HepG2 (cell line): ENCODE data around the gene DDIT4. TPM values are rescaled to one million over a fixed set of nuclear protein-coding genes. Genes with fewer than 3 reads are reported as not detected.

Experiments
- ATF2 ChIP-seq: sonication (generic); formaldehyde crosslinking; IDR thresholded peaks from 2 replicates; pipeline ENCODE4 v1.4.0; 2020; ENCODE audit warnings: missing genetic modification reagents
- FOXP4 ChIP-seq: sonication (generic); formaldehyde crosslinking; IDR thresholded peaks from 2 replicates; pipeline ENCODE4 v1.4.0; 2020; ENCODE audit warnings: missing genetic modification reagents
- HDAC2 ChIP-seq: sonication (generic); formaldehyde crosslinking; IDR thresholded peaks from 2 replicates; pipeline ENCODE4 v1.4.0; 2020; ENCODE audit warnings: missing genetic modification reagents
- HNRNPK ChIP-seq: fragments of 200-400 bp; formaldehyde crosslinking; IDR thresholded peaks from 2 replicates; pipeline ENCODE4 v1.6.1; 2018; ENCODE audit warnings: low read length, low read depth, moderate library complexity, mild to moderate bottlenecking; ENCODE audit not compliant: poor library complexity, severe bottlenecking
- IRF2 ChIP-seq: IDR thresholded peaks from 2 replicates; pipeline ENCODE4 v1.6.1; 2018; ENCODE audit warnings: missing genetic modification reagents, missing compliant biosample characterization
- KDM2A ChIP-seq: sonication (generic); formaldehyde crosslinking; IDR thresholded peaks from 2 replicates; pipeline ENCODE4 v1.4.0; 2020; ENCODE audit warnings: low read depth, missing genetic modification reagents, borderline replicate concordance
- MBNL3 ChIP-seq: fragments of 250-450 bp; sonication (Bioruptor Pico); conservative IDR thresholded peaks from 2 replicates; pipeline ENCODE4 v1.8.0; 2022; ENCODE audit warnings: mild to moderate bottlenecking, inconsistent platforms
- MLLT10 ChIP-seq: sonication (generic); formaldehyde crosslinking; IDR thresholded peaks from 2 replicates; pipeline ENCODE4 v1.4.0; 2020; ENCODE audit warnings: missing genetic modification reagents
- RAD21 ChIP-seq: fragments of 450-650 bp; formaldehyde crosslinking; IDR thresholded peaks from 2 replicates; pipeline ENCODE4 v1.5.0; 2020; ENCODE audit warnings: mild to moderate bottlenecking
- RAD51 ChIP-seq: fragments of 450-650 bp; IDR thresholded peaks from 2 replicates; pipeline ENCODE4 v1.6.1; 2016; ENCODE audit warnings: borderline replicate concordance
- SMAD1 ChIP-seq: sonication (generic); formaldehyde crosslinking; IDR thresholded peaks from 2 replicates; pipeline ENCODE4 v1.4.0; 2020; ENCODE audit warnings: missing genetic modification reagents, low read depth, mild to moderate bottlenecking, borderline replicate concordance
- SMAD9 ChIP-seq: sonication (generic); formaldehyde crosslinking; IDR thresholded peaks from 2 replicates; pipeline ENCODE4 v1.5.1; 2020; ENCODE audit warnings: mild to moderate bottlenecking, missing genetic modification reagents
- TBP ChIP-seq: sonication (generic); formaldehyde crosslinking; IDR thresholded peaks from 2 replicates; pipeline ENCODE4 v1.5.0; 2020; ENCODE audit warnings: missing genetic modification reagents
- TBX2 ChIP-seq: sonication (generic); formaldehyde crosslinking; IDR thresholded peaks from 2 replicates; pipeline ENCODE4 v1.5.0; 2020; ENCODE audit warnings: missing genetic modification reagents, mild to moderate bottlenecking, borderline replicate concordance
- ZFP36L1 ChIP-seq: sonication (generic); formaldehyde crosslinking; IDR thresholded peaks from 2 replicates; pipeline ENCODE4 v1.8.0; 2022; ENCODE audit warnings: mild to moderate bottlenecking, missing genetic modification reagents, moderate library complexity
- ZNF446 ChIP-seq: sonication (generic); formaldehyde crosslinking; IDR thresholded peaks from 2 replicates; pipeline ENCODE4 v1.5.0; 2020; ENCODE audit warnings: mild to moderate bottlenecking, missing genetic modification reagents
- ZNF562 ChIP-seq: sonication (generic); formaldehyde crosslinking; IDR thresholded peaks from 2 replicates; pipeline ENCODE4 v1.8.0; 2022; ENCODE audit warnings: missing genetic modification reagents, borderline replicate concordance
- ZNF576 ChIP-seq: sonication (generic); formaldehyde crosslinking; IDR thresholded peaks from 2 replicates; pipeline ENCODE4 v1.4.0; 2020; ENCODE audit warnings: mild to moderate bottlenecking, missing genetic modification reagents
- ZNF790 ChIP-seq: sonication (generic); formaldehyde crosslinking; IDR thresholded peaks from 2 replicates; pipeline ENCODE4 v1.8.0; 2022; ENCODE audit warnings: missing genetic modification reagents, mild to moderate bottlenecking, borderline replicate concordance
- ZSCAN29 ChIP-seq: sonication (generic); formaldehyde crosslinking; conservative IDR thresholded peaks from 2 replicates; pipeline ENCODE4 v1.4.0; 2020; ENCODE audit warnings: mild to moderate bottlenecking, missing genetic modification reagents
- polyA plus RNA-seq, 8 experiments: library from polyadenylated mRNA; depleted of rRNA in 3 of 8; stranded (reverse) in 7 of 8; unstranded in 1 of 8; fragments of >200 nt; fragmentation: Illumina TruSeq in 4 of 8; extraction: Trizol in 4 of 8; gene quantifications; 2 replicates each; pipeline versions ENCODE4 v1.2.1 to v1.2.3, GENCODE V29; 2011 to 2016; ENCODE audit warnings: low read depth in 4 of 8, missing spikeins in 1 of 8, mixed read lengths in 1 of 8; ENCODE audit not compliant: insufficient read depth in 1 of 8
- total RNA-seq, 5 experiments: library from RNA; depleted of rRNA; stranded (reverse); fragments of >200 nt; fragmentation: Illumina TruSeq; extraction: Trizol; gene quantifications; 2 replicates each; pipeline ENCODE4 v1.2.3, GENCODE V29; 2016; ENCODE audit warnings: low read depth in 1 of 5
- TF ChIP-seq, protein P1 (sequence below): sonication (generic); formaldehyde crosslinking; IDR thresholded peaks from 2 replicates; pipeline ENCODE4 v1.4.0; 2020; ENCODE audit warnings: missing genetic modification reagents
- TF ChIP-seq, protein P2 (sequence below): sonication (generic); formaldehyde crosslinking; IDR thresholded peaks from 2 replicates; pipeline ENCODE4 v1.5.0; 2020; ENCODE audit warnings: missing genetic modification reagents

Gene DDIT4
- total and polyA plus RNA-seq, 2 of the 13 experiments (the other 11 are each of a cell fraction or from before 2014, with no cell fraction given), result 35.6 to 40.7 TPM

DNA sequence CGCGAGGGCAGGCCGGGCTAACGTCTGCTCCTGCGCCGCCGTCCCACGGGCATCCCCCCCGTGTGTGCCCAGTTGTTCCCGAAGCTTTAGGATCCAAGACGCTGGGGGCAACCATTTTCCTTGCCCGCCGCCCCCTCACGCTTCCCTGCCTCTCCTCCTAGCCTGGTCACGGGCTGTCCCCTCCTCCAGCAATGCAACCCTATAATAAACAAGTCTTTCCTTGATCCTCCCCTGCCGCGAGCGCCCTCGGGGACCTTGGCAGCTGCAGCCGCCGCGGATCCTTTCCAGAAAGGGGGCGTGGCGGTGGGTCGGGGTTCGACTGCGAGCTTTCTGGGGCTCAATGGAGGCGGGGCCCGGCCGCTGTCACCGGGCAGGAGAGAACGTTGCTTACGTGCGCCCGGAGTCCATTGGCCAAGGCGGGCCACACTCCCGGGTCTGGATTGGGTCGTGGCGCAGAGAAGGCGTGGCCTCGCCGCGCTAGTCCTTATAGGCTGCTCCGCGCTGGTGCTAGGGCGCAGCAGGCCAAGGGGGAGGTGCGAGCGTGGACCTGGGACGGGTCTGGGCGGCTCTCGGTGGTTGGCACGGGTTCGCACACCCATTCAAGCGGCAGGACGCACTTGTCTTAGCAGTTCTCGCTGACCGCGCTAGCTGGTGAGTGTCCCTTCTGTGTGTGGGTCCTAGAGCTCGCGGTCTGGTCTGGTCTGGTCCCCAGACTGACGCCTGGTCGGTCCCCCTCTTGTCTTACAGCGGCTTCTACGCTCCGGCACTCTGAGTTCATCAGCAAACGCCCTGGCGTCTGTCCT, at the start of gene DDIT4 (continued):
- TF ChIP-seq, protein P1, sequence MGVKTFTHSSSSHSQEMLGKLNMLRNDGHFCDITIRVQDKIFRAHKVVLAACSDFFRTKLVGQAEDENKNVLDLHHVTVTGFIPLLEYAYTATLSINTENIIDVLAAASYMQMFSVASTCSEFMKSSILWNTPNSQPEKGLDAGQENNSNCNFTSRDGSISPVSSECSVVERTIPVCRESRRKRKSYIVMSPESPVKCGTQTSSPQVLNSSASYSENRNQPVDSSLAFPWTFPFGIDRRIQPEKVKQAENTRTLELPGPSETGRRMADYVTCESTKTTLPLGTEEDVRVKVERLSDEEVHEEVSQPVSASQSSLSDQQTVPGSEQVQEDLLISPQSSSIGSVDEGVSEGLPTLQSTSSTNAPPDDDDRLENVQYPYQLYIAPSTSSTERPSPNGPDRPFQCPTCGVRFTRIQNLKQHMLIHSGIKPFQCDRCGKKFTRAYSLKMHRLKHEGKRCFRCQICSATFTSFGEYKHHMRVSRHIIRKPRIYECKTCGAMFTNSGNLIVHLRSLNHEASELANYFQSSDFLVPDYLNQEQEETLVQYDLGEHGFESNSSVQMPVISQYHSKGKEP, result peak; percentile 76; the same call in 1 of the 2 replicates
- TF ChIP-seq MLLT10 (CRISPR knock-in tag) (no peak), KDM2A (CRISPR knock-in tag) (peak; percentile 80), SMAD1 (CRISPR knock-in tag) (peak; percentile 74), HNRNPK (no peak), ZSCAN29 (CRISPR knock-in tag) (no peak), IRF2 (CRISPR knock-in tag) (peak; percentile 93), MBNL3 (no peak), RAD21 (CRISPR knock-in tag) (peak; percentile 75), HDAC2 (CRISPR knock-in tag) (peak; percentile 79), ZNF576 (no peak), SMAD9 (no peak), TBX2 (CRISPR knock-in tag) (peak; percentile 70; the same call in 1 of the 2 replicates), ZFP36L1 (peak; percentile 80; the same call in 1 of the 2 replicates), ZNF790 (CRISPR knock-in tag) (0 out of 2 replicates have a peak, but pooled peaks have one; percentile 68), RAD51 (no peak), ATF2 (CRISPR knock-in tag) (peak; percentile 79; the same call in 1 of the 2 replicates), TBP (no peak), FOXP4 (CRISPR knock-in tag) (peak; percentile 72), ZNF562 (CRISPR knock-in tag) (no peak), ZNF446 (CRISPR knock-in tag) (peak; percentile 79; the same call in 1 of the 2 replicates)
- TF ChIP-seq, protein P2, sequence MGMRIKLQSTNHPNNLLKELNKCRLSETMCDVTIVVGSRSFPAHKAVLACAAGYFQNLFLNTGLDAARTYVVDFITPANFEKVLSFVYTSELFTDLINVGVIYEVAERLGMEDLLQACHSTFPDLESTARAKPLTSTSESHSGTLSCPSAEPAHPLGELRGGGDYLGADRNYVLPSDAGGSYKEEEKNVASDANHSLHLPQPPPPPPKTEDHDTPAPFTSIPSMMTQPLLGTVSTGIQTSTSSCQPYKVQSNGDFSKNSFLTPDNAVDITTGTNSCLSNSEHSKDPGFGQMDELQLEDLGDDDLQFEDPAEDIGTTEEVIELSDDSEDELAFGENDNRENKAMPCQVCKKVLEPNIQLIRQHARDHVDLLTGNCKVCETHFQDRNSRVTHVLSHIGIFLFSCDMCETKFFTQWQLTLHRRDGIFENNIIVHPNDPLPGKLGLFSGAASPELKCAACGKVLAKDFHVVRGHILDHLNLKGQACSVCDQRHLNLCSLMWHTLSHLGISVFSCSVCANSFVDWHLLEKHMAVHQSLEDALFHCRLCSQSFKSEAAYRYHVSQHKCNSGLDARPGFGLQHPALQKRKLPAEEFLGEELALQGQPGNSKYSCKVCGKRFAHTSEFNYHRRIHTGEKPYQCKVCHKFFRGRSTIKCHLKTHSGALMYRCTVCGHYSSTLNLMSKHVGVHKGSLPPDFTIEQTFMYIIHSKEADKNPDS (CRISPR knock-in tag), result peak; percentile 77; the same call in 1 of the 2 replicates
